Frontal cortex (tissue), 4 donors: ENCODE results near the gene MLXIPL. TPM values are rescaled to one million over a fixed set of nuclear protein-coding genes. Genes with fewer than 3 reads are reported as not detected.
"Not testable (repeated sequence)": the region's sequence is repeated elsewhere in the genome, so short reads cannot be mapped to it uniquely, and the experiment has no call there.

ENCODE experiments used
- DNase-seq, 2 donors: peaks; one replicate each; pipeline ENCODE4 v3.0.0; 2012; ENCODE audit warnings: low spot score in 2 of 2
- FAIRE-seq: peaks from 2 replicates; lab custom pipeline; 2012; peaks lifted over from hg19 to GRCh38; lab: Jason Lieb, UNC
- total RNA-seq: library from RNA; depleted of rRNA; stranded (reverse); fragments of >200 nt; gene quantifications from one replicate; pipeline ENCODE4 v1.2.3, GENCODE V29; 2014
- donor health status: control.
- donor health status: control.
- donor health status: control.

The MLXIPL gene
- total RNA-seq, 1 donor from 2014 or later: not detected

- DNase-seq, FAIRE-seq: not testable (repeated sequence)
Measured at GRCh38 chr7:73617520-73617919, 6.8 kb downstream of the MLXIPL start.

GRCh38 chr7:73615886-73616285 is 8.4 kb downstream of the MLXIPL start:
- FAIRE-seq (no peak), DNase-seq (no peak)

DNA sequence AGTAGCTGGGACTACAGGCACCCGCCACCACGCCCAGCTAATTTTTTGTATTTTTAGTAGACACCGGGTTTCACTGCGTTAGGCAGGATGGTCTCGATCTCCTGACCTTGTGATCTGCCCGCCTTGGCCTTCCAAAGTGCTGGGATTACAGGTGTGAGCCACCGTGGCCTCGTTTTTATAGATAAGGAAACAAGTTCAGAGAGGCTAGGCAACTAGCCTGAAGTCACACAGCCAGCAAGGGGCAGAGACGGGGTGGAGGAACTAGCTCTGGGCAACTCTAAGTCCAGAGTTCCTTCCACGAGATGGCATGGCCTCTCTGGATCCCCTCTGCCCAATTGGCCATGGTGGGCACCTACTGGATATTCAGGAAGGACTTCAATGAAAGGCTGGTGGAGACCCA is 9.4 kb downstream of the MLXIPL start:
- not testable (repeated sequence) for DNase-seq, FAIRE-seq

DNA sequence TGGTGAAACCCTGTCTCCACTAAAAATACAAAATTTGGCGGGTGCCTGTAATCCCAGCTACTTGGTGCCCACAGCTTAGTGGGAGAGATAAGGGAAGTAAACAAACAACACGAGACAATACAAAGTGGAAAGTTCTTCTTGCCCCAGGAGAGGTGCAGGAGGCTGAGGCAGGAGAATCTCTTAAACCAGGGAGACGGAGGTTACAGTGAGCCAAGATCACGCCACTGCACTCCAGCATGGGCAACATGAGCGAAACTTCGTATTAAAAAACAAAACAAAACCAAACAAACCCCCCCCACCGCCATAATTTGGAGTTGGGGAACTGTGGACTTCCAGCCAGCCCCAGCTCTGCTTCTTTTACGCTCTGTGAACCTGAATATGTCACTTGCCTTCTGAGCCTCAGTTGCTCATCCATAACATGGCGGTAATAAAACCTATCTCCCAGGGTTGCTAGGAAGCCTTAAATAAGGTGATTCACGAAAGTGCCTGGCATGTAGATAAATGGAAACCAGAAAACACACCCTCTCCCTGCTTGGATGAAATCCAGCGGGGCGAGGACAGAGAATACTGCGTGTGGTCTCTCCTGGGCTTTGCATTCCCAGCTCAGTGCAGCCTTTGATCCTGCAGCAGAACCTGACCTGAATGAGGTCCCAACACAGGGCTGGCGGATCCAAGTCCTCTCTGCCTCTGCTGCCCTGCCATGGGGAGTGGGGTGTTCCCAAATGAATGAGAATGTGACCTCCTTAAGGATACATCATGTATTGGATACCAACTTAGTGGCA is 10.2 kb downstream of the MLXIPL start:
- FAIRE-seq (no peak), DNase-seq (no peak)

DNA sequence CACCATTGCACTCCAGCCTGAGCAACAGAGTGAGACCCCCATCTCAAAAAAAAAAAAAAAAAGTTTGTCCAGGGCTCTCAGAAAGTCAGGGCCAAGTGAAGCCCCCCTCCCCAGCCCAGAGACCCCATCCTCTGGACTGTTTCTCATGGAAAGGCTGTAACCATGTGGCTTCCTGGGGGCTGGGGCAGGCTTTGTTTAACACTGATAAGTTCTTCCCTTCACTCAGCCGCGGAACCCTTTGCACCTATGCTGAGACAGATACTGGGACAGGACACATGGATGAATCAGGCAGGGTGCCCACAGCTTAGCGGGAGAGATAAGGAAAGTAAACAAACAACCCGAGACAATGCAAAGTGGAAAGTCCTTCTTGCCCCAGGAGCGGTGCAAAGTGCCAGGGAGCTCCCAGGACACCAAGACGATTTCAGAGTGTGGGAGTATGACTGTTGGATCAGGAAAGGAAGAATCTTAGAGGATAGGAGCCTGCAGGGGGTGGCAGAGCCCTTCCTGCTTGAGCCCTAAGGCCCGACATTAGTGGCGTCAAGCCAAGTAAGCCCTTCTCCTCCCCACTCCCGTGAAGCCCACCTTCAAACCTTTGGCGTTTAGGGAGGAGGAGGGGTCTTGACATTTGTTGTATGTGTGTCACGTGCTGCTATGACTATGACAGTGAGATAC is 11.6 kb downstream of the MLXIPL start:
- FAIRE-seq (no peak), DNase-seq (no peak)

DNA sequence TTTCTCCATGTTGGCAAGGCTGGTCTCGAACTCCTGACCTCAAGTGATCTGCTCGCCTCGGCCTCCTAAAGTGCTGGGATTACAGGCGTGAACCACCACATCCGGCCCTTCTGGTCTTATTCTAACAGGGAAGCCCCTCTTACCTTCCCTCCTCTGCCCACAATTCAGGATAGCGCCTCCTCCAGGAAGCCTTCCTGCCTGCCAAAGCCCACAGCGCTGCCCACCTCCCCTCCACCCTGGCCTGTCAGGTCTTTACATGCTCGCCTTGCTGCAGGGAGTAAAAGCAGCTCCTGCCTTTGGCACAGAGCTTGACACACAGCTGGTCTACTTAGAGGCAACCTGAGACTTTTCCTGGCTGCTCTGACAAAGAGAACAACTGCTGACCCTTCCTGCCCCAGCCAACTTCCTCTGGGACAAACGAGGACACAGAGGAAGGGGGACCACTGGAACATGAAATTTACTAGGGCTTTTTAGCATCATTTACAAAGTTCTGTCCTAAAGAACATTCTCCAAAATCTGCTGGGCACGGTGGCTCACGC is 13.2 kb downstream of the MLXIPL start:
- DNase-seq: no peak
- no peak for FAIRE-seq

GRCh38 chr7:73610105-73610504 is 14.2 kb downstream of the MLXIPL start:
- FAIRE-seq: no peak

DNA sequence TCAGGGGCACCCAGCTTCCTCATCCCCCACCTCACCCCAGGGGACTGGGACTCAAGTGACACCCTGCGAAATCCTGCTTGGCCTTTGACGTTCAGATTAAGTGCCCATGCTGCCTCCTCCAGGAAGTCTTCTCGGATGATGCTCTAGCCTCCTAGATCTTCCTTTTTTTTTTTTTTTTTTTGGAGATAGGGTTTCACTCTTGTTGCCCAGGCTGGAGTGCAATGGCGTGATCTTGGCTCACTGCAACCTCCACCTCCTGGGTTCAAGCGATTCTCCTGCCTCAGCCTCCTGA is 16.7 kb downstream of the MLXIPL start:
- DNase-seq, FAIRE-seq: not testable (repeated sequence)

More at GRCh38 chr7:73610105-73610504, 14.2 kb downstream of the MLXIPL start:
- no peak for DNase-seq

GRCh38 chr7:73606801-73607691 is 17.3 kb downstream of the MLXIPL start:
- peak; percentile 65 to 83 for DNase-seq
- FAIRE-seq: no peak

GRCh38 chr7:73605601-73606220 is 18.6 kb downstream of the MLXIPL start:
- DNase-seq (no peak), FAIRE-seq (no peak)

DNA sequence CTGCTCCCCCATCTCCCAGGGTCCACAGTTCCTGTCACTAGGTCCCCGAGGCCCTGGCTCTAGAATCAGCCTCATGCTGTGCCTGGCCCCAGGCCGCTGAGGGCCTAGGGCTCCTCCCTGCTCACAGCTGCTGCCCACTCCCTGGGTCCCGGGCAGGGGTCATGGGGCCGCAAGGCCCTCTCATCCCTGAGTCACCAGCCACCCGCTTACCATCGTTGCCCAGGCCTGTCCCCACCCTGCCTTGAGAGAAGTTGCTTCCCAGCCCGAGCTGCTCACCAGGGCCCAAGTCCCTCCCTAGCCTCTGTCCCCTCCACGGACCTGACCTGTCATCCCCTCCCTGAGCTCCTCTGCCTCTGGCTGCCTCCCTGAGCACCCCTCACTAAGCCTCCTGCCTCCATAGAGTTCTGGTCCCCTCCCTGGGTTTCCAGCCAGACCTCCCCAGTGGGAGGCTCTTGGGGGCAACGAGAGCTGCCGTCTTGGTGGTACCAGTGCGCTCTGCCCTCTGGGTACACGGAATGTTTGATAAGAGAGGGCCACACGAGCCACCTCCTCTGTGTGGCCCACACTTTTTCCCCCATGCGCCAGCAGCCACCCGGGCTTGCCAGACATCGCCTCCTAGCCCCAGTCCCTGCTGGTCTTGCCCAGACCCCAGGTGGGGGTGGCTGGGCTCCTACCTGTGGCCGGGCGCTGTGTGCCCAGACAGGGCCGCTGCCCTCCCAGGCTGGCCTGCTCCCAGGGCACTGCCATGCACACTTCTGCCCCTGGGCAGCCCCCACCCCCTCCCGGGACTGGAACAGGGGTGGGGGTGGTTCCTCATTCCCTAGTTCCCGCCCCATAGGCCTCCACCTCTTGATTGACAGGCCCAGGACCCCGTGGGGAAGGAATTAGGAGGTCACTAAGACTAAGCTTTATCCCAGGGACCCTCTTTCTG is 21.3 kb downstream of the MLXIPL start:
- DNase-seq: no peak
- FAIRE-seq: no peak

- no peak for FAIRE-seq
- DNase-seq: no peak
Measured at GRCh38 chr7:73599916-73600315, 24.4 kb downstream of the MLXIPL start.

- DNase-seq: no peak
- FAIRE-seq: no peak
Measured at GRCh38 chr7:73599151-73599882, 25.0 kb downstream of the MLXIPL start.

GRCh38 chr7:73597978-73598782 is 26.1 kb downstream of the MLXIPL start:
- DNase-seq (no peak), FAIRE-seq (no peak)

GRCh38 chr7:73596191-73597065 is 27.9 kb downstream of the MLXIPL start:
- FAIRE-seq (no peak), DNase-seq (no peak)

- DNase-seq (no peak), FAIRE-seq (no peak)
Measured at GRCh38 chr7:73595358-73595757, 29.0 kb downstream of the MLXIPL start.
